ENCODE measurements around the gene TUSC2. TPM values are rescaled to one million over a fixed set of nuclear protein-coding genes. Genes with fewer than 3 reads are reported as not detected.

Gene TUSC2
- total RNA-seq, 1 donor from 2014 or later = 32.8 TPM

DNA sequence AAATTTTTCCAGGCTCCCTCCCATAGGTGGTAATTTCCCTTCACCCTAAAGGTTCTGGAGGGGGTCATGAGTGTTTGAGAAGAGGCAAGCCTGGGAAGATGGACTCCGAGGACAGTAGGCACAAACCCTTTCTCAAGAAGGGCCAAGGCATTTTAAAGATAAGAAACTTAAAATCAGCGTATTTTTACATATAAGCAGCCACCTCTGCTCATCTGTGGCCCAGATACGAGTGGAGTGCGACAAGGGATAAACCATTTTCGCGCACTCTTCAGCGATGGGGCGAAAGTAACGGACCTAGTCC, 12.1 kb upstream of the TUSC2 start:
- no peak for ATAC-seq
- no peak for DNase-seq (ENCODE audit: missing footprints)
- intact Hi-C loops (cut with DNase I) = no loop called here

DNA sequence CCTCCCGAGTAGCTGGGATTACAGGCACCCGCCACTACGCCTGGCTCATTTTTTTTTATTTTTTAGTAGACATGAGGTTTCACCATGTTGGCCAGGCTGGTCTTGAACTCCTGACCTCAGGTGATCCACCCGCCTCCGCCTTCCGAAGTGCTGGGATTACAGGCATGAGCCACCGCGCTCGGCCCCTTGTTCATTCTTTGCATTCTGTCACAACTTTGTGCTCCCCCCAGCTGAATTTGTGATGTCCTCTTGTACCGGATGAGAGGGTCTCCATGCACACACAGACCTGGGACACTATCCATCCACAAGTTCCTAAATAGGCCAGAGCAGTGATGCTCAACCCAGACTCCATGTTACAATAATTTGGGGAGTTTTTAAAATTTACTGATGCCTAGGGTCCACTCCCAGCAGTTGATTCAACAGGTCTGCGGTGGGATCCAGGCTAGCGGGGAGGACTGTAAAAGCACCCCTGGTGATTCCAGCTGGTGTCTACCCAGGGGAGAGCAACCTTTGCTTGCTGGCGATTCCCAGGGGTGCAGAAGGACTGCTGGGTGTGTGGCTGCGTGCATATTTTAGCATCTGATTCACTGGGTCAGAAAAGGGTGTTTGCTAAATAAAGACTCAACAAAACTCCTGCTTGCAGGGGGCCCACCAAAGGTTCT, 11.6 kb upstream of the TUSC2 start:
- no peak for ATAC-seq
- DNase-seq (ENCODE audit: missing footprints) = no peak
- intact Hi-C loops (cut with DNase I) = no loop called here

GRCh38 chr3:50338965-50339364, 10.9 kb upstream of the TUSC2 start:
- intact Hi-C loops (cut with DNase I) = no loop called here
- ATAC-seq (no peak), DNase-seq (ENCODE audit: missing footprints) (no peak)

- ATAC-seq (peak; percentile 91), DNase-seq (ENCODE audit: missing footprints) (peak; percentile 100)
- intact Hi-C loops (cut with DNase I) = no loop called here
These were observed 9.3 kb upstream of the TUSC2 start for GRCh38 chr3:50337175-50337861.

DNA sequence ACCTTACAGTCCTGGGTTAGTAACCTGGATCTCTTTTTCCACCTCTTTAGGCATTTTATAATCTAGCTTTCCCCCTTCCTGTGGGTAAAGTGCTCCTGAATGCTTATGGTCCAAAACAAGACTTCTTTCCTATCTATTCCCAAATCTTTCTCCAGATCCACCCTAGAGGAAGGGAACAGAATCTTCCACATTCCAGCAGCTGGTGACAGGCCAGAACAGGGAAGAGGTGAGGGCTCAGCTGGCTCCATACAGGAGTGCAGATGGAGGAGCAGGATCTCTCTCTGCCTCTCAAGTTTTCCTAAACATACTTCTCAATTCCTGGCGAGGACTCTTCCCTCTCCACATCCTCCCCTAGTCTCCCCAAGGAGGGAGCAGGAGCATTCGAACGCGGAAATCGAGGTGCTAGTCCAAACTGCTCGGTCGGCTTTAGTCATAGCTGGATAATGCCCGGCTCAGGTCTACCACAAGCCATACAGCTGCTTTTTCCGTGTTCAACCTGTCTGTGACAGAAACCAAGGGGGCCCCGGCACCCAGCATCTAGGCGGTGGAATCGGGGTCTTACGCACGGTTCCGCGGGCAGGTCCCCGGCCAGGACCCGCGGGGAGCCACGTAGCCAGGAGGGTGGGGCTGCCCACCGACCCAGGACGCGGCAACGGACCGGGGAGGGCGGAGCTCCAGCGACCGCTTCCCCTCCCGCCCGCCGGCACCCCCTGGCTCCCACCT, 8.6 kb upstream of the TUSC2 start:
- DNase-seq (ENCODE audit: missing footprints) (no peak), ATAC-seq (no peak)
- intact Hi-C loops (cut with DNase I) = no loop called here

DNA sequence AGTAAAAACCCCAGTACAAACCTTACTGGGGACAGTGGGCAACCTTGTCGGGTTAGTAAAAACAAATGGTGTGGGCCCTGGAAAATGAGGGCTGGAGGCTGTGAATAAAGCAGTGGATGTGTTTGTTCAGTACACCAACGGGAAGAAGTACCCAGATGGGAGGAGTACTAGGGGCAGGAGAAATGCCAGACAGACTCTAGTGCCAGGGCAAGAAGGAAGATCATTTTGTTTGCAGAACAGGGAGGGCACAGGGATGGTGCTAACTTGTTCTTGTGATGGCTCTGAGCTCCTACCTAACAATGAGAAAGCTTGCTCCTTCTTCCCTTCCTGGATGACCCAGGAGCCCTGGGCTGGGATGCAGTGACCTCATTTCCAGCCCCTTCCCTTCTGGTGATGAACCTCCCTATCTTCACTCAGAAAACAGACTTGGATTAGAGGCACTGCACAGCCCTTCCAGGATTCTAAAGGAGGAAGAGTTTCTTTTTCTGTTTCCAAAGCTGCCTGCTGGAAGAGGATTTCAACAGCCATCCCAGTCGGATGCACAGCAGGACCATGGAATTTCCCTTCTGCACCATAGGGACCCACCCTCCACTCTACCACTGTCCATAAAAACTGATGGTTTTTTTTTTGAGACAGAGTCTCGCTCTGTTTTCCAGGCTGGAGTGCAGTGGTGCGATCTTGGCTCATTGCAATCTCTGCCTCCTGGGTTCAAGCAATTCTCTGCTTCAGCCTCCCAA, 6.5 kb upstream of the TUSC2 start:
- DNase-seq (ENCODE audit: missing footprints) = peak; percentile 8
- intact Hi-C loops (cut with DNase I) = no loop called here
- no peak for ATAC-seq

- intact Hi-C loops (cut with DNase I) = no loop called here
- DNase-seq (ENCODE audit: missing footprints) (peak; percentile 67), ATAC-seq (peak; percentile 33)
These were observed 5.8 kb upstream of the TUSC2 start for GRCh38 chr3:50333744-50334328.

DNA sequence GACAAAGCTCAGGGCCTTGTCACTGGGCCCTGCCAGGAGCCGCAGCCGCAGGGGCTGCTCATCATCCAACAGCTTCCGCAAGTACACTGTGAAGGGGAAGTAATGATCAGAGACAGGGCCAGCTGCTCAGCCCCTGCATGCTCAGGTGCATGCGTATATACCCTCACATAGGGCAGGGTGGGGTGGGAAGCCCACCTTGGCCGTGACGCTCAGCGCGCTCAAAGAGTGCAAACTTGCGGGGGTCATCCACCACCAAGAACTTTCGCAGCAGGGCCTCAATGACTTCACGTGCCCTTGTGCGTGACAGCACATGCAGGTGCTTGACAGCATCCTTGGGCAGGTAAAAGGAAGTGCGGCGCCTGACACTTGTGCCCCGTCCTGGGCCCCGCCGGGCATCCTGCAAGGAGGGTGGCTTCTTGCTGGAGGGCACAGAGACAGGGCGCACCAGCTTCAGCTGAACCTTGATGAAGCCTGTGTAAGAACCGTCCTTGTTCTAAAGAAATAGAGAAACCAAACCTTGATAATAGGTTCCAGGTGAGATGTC, 3.4 kb upstream of the TUSC2 start:
- DNase-seq (ENCODE audit: missing footprints) (peak; percentile 34), ATAC-seq (no peak)
- intact Hi-C loops (cut with DNase I) = no loop called here

DNA sequence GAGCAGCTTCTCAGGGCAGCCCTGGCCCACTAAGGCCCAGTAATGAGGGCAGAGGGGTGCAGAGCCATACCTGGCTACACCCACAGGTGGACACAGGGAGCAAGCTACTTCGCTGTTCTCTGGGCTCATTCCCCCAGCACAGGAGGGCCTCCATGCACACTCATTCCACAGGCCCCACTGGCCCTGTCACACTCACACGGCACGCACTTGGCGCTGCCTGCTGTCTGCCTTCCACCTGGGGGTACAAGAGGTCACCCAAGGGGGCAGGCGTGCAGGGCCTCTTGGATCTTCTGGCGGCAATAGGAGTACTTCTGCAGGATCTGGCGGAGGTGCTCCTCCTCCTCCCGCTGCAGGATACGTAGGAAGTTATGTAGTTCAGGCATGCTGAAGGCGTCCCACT, 2.3 kb upstream of the TUSC2 start:
- DNase-seq (ENCODE audit: missing footprints) = peak; percentile 49
- intact Hi-C loops (cut with DNase I) = no loop called here
- ATAC-seq = no peak

DNA sequence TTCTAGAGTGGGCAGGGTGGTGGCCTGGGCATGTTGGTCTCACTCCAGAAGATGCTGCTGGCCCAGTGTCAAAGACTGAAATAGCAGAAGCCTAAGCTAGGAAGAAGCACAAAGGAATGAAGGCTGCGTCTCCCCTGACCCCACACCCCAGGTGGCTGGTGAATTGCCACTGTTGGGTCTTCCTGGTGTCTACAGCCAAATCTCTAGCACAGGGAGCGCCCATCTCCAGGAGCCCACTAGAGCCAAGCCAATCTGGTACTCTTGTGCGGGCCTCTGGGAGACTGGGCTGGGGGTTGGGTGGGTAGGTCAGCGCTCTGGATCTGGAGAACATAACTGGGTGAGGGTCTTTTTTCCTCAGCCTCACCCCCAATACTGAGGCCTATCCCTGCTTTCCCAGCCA, 894 bp downstream of the TUSC2 start:
- intact Hi-C loops (cut with DNase I) = no loop called here
- DNase-seq (ENCODE audit: missing footprints) (no peak), ATAC-seq (no peak)

DNA sequence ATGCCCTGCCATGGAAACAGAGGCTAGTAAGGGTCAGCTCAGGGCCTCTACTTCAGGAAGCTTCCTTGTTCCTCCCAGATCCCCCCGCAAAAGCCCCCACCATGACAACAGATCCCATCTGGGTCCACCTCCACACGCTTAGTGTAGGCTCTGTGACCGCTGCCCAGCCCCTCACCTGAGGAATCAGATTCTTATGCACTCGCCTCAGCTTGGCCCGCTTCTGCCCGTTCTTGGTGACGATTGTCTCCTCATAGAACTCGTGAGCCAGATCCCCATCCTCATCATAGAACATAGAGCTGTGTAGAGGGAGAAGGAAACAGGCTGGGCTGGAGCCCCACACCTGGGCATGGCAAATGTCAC, 1.9 kb downstream of the TUSC2 start:
- ATAC-seq (no peak), DNase-seq (ENCODE audit: missing footprints) (no peak)
- intact Hi-C loops (cut with DNase I) = no loop called here

- no peak for DNase-seq (ENCODE audit: missing footprints)
- intact Hi-C loops (cut with DNase I) = loop anchor here (2.0 kb wide), 1 partner anchor 51 kb away; no protein-coding TSS in a partner anchor
These were observed 2.4 kb downstream of the TUSC2 start for GRCh38 chr3:50325497-50326181.

DNA sequence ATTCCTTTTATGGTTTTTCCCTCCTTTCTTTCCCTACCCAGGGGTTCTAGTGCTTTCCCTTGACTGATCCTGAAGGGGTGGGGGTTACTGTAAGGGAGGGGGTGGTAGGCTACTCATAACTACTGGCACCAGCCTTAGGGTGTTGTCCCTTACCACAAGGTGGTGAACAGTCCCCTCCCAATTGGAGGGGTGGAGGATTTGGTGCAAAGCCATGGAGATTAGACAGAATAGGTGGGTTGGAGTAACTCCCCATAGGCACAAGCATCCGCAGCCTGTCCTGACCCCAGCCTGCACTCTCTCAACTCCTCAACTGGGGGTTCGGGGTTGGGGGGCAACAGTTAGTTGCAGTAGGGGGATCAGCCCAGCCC, 2.9 kb downstream of the TUSC2 start:
- intact Hi-C loops (cut with DNase I) = loop anchor here (2.0 kb wide), 1 partner anchor 50 kb away; no protein-coding TSS in a partner anchor
- ATAC-seq = no peak

More at GRCh38 chr3:50325497-50326181, 2.4 kb downstream of the TUSC2 start:
- ATAC-seq = no peak

DNA sequence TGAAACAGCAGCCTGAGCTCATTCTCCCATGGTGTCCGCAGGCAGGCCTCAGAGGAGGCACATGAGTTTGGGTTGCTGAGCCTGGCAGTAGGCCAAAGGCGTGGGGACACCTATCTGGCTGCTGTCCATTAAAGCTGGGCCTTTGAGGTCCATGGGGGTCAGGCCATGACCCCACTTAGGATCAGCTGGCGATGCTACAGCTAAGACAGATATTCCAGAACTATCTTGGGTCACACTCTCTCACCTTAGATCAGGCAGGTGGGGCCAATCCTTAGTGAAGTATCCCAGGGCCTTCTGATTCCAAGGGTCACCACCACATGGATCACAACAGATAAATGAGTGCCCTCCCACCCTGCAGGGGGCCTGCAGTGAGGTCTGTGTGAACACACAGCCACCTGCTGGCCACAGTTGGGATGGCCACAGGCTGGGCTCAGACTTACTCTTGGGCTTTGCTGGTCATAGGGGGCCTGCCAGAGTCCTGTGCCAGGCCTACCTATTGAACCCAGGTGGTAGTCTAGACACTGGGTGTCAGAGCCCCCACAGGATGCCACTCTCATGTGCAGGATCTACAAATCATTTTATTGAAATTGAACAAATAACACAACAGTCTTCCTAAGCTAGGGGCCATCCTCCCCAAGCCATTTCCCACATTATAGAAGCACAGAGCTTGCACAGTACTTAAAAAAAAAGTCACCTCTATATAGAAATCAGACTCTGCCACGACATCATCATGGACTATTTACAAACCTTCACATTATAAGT, 3.5 kb downstream of the TUSC2 start:
- DNase-seq (ENCODE audit: missing footprints) (peak; percentile 91), ATAC-seq (peak; percentile 12)
- intact Hi-C loops (cut with DNase I) = loop anchor here (1.0 to 2.0 kb wide), 2 partner anchors 50 to 64 kb away; no protein-coding TSS in a partner anchor

More for the DNA sequence above, 2.9 kb downstream of the TUSC2 start:
- no peak for DNase-seq (ENCODE audit: missing footprints)

DNA sequence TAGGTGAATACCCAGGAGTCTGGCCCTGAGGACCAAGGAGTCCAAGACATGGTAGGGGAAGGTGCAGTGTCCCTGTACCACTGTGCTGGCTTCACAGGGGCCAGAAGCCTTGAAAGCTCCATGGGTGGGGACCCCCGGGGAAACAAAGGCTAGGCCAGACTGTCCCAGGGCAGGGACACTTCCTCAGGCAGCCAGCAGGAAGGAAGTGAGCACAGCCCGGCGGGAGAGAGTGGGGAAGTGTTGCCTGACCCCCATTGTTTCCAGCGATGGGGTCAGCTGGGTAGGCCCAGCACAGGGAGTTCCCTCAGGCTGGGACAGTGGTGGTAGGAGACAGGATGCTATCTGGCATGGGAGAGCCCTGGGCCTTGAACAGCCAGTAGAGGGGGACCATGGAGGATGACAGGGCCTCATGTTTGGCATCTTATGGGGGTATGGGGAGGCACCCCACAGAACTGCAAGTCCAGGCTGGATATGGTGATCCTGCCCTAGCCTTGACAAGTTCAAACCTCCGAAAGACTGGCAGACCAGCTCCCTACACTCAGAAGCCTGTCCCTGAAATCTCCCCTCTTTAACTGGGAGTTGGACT, 4.3 kb downstream of the TUSC2 start:
- intact Hi-C loops (cut with DNase I) = loop anchor here (1.0 to 2.0 kb wide), 2 partner anchors 49 to 63 kb away; no protein-coding TSS in a partner anchor
- ATAC-seq = peak; percentile 1

GRCh38 chr3:50323092-50323600, 4.9 kb downstream of the TUSC2 start:
- intact Hi-C loops (cut with DNase I) = no loop called here
- no peak for ATAC-seq
- DNase-seq (ENCODE audit: missing footprints) = peak; percentile 69

More for the DNA sequence above, 4.3 kb downstream of the TUSC2 start:
- DNase-seq (ENCODE audit: missing footprints) = no peak
